Loucy (cell line): ENCODE measurements around the gene SMG7.

Source experiments
- EZH2phosphoT487 ChIP-seq: fragments of 200-600 bp; IDR thresholded peaks from 2 replicates; pipeline ENCODE4 v1.6.1; 2018; ENCODE audit warnings: antibody characterized with exemption, mild to moderate bottlenecking, moderate library complexity, borderline replicate concordance
- TF ChIP-seq, protein P1 (sequence below): fragments of 200-600 bp; sonication (generic); conservative IDR thresholded peaks from 2 replicates; pipeline ENCODE4 v1.5.1; 2014; ENCODE audit warnings: mild to moderate bottlenecking, antibody characterized with exemption, low read length

DNA sequence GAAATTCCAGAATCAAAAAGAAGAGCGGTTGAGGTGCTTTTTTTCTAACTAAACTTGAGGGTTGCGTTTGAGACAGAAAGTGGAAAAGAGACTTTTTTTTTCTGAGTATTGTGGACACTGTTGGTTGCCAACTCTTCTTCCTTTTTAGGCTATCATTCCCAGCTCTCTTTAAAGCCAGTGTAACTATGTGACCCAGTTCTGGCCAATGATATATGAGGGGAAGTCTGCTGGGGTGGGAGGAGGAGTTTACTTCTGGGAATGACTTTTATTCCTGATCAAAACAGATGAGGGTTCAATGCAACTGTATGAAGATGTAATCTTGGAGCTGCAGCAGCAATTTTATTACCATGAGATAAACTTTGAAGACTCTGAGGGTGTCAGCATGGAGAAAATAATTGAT lies 36.8 kb upstream of the SMG7 start:
- TF ChIP-seq, protein P1, sequence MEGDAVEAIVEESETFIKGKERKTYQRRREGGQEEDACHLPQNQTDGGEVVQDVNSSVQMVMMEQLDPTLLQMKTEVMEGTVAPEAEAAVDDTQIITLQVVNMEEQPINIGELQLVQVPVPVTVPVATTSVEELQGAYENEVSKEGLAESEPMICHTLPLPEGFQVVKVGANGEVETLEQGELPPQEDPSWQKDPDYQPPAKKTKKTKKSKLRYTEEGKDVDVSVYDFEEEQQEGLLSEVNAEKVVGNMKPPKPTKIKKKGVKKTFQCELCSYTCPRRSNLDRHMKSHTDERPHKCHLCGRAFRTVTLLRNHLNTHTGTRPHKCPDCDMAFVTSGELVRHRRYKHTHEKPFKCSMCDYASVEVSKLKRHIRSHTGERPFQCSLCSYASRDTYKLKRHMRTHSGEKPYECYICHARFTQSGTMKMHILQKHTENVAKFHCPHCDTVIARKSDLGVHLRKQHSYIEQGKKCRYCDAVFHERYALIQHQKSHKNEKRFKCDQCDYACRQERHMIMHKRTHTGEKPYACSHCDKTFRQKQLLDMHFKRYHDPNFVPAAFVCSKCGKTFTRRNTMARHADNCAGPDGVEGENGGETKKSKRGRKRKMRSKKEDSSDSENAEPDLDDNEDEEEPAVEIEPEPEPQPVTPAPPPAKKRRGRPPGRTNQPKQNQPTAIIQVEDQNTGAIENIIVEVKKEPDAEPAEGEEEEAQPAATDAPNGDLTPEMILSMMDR, result no peak
- no peak for TF ChIP-seq EZH2phosphoT487
